ENCODE results near the gene NREP. TPM values are rescaled to one million over a fixed set of nuclear protein-coding genes. Genes with fewer than 3 reads are reported as not detected.

Gene NREP
- total RNA-seq, 1 experiment from 2014 or later, result 163 TPM

DNA sequence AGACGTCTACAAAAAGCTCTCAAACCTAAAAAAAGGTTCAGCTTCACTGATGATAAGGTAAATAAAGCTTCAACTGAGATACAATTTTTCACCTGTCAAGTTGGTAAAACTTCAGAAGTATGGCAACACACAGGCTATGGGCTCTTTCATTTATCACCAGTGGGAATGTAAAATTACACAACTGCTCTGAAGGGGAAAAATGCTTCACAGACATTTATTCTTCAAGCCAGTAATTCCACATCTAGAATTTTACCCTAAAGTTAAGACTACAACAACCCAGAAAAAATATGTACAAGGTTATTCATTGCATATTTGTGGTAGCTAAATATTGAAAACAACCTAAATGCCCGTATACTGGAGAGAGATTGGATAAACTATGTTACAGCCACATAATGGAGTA, 48.1 kb upstream of the NREP start:
- Histone ChIP-seq H3K23me2 (ENCODE audit: insufficient read length, low read depth, low read length, poor library complexity, severe bottlenecking) (no peaks in the 10 kb centered on the region), H4K5ac (ENCODE audit: insufficient read length, low read depth, low read length) (no peak overlapping the region), H3K23ac (ENCODE audit: insufficient read length, low read depth, low read length) (no peak overlapping the region), H3K79me2 (ENCODE audit: insufficient read depth, low read length) (no peaks in the 10 kb centered on the region), H3K18ac (ENCODE audit: insufficient read length, low read depth, low read length) (no peak overlapping the region), H2AFZ (ENCODE audit: low read length) (no peak overlapping the region), H4K8ac (replicated peaks; ENCODE audit: insufficient read length, low read depth, low read length) (no peak overlapping the region), H2BK15ac (ENCODE audit: low read depth, low read length) (no peak overlapping the region), H3K27me3 (ENCODE audit: insufficient read depth, low read length) (no peaks in the 10 kb centered on the region), H4K20me1 (ENCODE audit: control insufficient read depth, insufficient read depth, insufficient read length) (no peaks in the 10 kb centered on the region), H3K4me1 (ENCODE audit: insufficient read depth, low read length) (peaks cover 3% of the 10 kb centered on the region; the same call in 1 of the 2 replicates), H2AK5ac (ENCODE audit: insufficient read length, low read length) (no peak overlapping the region), H3T11ph (ENCODE audit: low read length) (no peak overlapping the region), H3K79me1 (ENCODE audit: insufficient read depth, low read depth, low read length, poor library complexity, severe bottlenecking) (no peaks in the 10 kb centered on the region), H3K9me3 (ENCODE audit: control insufficient read depth, low read depth, low read length) (no peaks in the 10 kb centered on the region), H3K9ac (ENCODE audit: extremely low read depth, insufficient read length, low read length) (no peak overlapping the region), H3K4ac (ENCODE audit: low read depth, low read length) (no peak overlapping the region), H2BK120ac (ENCODE audit: low read depth, low read length, poor library complexity, severe bottlenecking) (no peak overlapping the region), H3K14ac (ENCODE audit: insufficient read depth, low read length) (no peak overlapping the region), H2BK20ac (ENCODE audit: low read depth, low read length, poor library complexity, severe bottlenecking) (no peak overlapping the region), H3K4me2 (ENCODE audit: insufficient read depth, insufficient read length, low read length) (no peak overlapping the region), H2BK12ac (ENCODE audit: insufficient read length, low read depth, low read length) (no peak overlapping the region), H3K27ac (ENCODE audit: insufficient read length, low read depth, low read length) (no peak overlapping the region), H4K91ac (ENCODE audit: insufficient read length, low read depth, low read length) (no peak overlapping the region), H2BK5ac (ENCODE audit: insufficient read length, low read length) (no peak overlapping the region), H3K56ac (ENCODE audit: insufficient read length, low read depth, low read length) (no peak overlapping the region)
- Mint-ChIP-seq H3K36me3 (ENCODE audit: insufficient read depth in 1 of 3, low read depth in 3 of 3) (peaks cover 0 to 8% (median 0%) of the 10 kb centered on the region in 3 experiments; a peak in 2 of 7 replicates), H3K27me3 (ENCODE audit: low read depth) (no peaks in the 10 kb centered on the region), H3K4me3 (no peak overlapping the region), H3K9me3 (peaks cover 0 to 3% of the 10 kb centered on the region in 2 experiments; a peak in 2 of 5 replicates), H3K27ac (no peak overlapping the region), H3K4me1 (peaks cover 19% of the 10 kb centered on the region in 2 experiments)
- no peak for TF ChIP-seq CTCF (conservative IDR thresholded peaks at IDR 0.05)
- WGBS (ENCODE audit: extremely low coverage, insufficient read length, low lambda C conversion rate), result no CpG with 5 or more reads among the region's 2 CpGs
- DNase-seq, result no peak
